OCI-LY1 (cell line): ENCODE measurements around the gene ATP9B.

Experiments used
- EZH2 ChIP-seq: fragments of 200-600 bp; sonication (generic), shearing (Covaris generic); IDR thresholded peaks from 2 replicates; pipeline ENCODE4 v1.8.0; 2017; ENCODE audit warnings: borderline replicate concordance, mixed run types, mild to moderate bottlenecking, antibody characterized with exemption, low read length, moderate library complexity, mixed read lengths
- TF ChIP-seq, protein P1 (sequence below): fragments of 200-600 bp; sonication (generic), shearing (Covaris generic); IDR thresholded peaks from 2 replicates; pipeline ENCODE4 v1.5.1; 2017; ENCODE audit warnings: mild to moderate bottlenecking, antibody characterized with exemption, low read length, moderate library complexity, mixed read lengths

DNA sequence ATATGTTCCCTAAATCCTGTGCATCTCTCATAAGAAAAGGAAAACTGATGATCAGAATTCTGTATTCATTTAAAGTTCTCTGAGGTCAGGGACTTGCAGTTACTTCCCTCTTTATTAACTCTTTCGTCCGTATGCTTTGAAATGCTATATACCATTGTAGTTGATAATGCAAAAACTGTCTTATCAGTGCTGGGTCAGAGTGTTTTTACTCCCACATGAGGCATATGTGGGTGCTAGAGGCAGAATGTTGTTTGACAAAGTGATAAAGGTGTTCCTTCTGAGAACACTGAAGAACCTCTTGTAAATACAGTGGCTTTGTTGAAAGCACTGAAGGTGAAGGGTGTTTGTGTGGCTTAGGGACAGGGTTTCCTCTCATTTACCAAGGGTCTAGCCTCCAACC, 190.0 kb downstream of the ATP9B start:
- TF ChIP-seq, protein P1, sequence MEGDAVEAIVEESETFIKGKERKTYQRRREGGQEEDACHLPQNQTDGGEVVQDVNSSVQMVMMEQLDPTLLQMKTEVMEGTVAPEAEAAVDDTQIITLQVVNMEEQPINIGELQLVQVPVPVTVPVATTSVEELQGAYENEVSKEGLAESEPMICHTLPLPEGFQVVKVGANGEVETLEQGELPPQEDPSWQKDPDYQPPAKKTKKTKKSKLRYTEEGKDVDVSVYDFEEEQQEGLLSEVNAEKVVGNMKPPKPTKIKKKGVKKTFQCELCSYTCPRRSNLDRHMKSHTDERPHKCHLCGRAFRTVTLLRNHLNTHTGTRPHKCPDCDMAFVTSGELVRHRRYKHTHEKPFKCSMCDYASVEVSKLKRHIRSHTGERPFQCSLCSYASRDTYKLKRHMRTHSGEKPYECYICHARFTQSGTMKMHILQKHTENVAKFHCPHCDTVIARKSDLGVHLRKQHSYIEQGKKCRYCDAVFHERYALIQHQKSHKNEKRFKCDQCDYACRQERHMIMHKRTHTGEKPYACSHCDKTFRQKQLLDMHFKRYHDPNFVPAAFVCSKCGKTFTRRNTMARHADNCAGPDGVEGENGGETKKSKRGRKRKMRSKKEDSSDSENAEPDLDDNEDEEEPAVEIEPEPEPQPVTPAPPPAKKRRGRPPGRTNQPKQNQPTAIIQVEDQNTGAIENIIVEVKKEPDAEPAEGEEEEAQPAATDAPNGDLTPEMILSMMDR, result no peak
- no peak for TF ChIP-seq EZH2
